ENCODE results near the gene PLEKHG3. TPM values are rescaled to one million over a fixed set of nuclear protein-coding genes. Genes with fewer than 3 reads are reported as not detected.

PLEKHG3 gene
- total and polyA plus RNA-seq, 10 of the 15 experiments (the other 5 are each of a cell fraction or from before 2014, with no cell fraction given) = 0.03 to 0.73 (median 0.07) TPM; not detected in 5

DNA sequence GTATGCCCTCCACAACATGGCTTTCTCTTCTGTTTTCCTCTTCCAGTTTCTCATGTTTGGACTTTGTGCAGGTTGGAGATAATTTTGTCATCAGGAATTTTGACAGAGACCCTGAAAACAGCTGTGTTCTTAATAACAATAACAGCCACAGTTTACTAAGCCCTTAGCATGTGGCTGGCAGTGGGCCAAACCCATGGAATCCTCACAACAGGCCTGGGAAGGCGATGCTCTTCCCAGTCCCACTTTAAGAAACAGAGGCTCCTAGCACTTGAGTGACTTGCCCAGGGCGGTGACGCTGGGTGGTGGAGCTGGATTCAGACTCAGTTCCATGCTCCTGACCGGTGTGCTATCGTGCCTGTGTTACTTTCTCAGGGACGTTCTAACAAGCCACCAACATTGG, 20.1 kb upstream of the PLEKHG3 start (continued):
- TF ChIP-seq, protein P1, sequence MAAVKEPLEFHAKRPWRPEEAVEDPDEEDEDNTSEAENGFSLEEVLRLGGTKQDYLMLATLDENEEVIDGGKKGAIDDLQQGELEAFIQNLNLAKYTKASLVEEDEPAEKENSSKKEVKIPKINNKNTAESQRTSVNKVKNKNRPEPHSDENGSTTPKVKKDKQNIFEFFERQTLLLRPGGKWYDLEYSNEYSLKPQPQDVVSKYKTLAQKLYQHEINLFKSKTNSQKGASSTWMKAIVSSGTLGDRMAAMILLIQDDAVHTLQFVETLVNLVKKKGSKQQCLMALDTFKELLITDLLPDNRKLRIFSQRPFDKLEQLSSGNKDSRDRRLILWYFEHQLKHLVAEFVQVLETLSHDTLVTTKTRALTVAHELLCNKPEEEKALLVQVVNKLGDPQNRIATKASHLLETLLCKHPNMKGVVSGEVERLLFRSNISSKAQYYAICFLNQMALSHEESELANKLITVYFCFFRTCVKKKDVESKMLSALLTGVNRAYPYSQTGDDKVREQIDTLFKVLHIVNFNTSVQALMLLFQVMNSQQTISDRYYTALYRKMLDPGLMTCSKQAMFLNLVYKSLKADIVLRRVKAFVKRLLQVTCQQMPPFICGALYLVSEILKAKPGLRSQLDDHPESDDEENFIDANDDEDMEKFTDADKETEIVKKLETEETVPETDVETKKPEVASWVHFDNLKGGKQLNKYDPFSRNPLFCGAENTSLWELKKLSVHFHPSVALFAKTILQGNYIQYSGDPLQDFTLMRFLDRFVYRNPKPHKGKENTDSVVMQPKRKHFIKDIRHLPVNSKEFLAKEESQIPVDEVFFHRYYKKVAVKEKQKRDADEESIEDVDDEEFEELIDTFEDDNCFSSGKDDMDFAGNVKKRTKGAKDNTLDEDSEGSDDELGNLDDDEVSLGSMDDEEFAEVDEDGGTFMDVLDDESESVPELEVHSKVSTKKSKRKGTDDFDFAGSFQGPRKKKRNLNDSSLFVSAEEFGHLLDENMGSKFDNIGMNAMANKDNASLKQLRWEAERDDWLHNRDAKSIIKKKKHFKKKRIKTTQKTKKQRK (IDR thresholded peaks at IDR 0.05; ENCODE audit: low read depth, low read length) = no peak
- TF ChIP-seq SMAD5 (IDR thresholded peaks at IDR 0.05; ENCODE audit: low read depth) = no peak

DNA sequence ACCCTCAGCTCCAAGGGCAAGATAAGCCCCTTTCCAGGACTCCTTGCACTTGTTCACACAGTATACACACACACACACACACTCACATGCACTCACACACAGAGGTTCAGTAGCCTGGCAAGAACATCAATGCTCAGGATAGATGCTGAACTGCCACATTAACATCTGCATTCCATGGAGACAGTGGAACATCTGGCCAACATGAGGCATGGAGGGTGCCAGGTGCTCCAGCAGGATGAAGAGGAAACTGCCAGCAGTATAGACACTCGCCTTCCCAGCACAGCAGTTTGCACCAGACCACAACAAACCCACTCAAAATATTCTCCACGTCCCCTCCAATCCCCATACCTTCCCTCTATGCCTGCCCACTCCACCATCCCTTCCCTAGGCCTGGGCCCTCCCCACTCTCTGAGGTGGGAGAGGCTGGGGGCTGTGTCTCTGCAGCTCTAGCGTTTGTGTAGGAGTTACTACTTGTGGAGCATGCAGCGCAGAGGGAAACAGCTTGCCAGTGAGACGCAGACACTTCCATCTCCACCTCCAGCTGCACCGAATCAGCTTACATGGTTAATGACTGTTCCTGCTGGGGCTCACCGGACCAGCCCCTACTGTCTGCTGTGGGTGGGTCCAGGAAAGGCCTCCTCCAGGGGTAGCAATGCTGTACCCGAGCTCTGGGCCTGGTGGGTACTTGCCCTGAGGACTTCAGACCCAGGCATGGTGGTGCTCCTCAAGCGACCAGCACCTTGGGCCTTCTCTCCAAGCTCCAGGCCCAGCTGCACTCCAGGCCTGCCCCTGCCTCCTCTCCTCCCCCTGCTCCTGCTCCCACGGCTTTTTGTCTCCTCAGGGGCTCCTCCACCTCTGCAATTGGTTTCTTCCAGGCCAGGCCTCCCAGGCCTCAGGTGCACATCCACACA, 18.6 kb upstream of the PLEKHG3 start:
- SMC1A ChIA-PET (ENCODE audit: uncharacterized antibody, unreplicated experiment) = no interaction called here
- no peak for DNase-seq (ENCODE audit: low read depth, low spot score)
- RAD21 ChIA-PET (ENCODE audit: unreplicated experiment) = no interaction called here
- no peaks in the 10 kb centered on the region for H3K36me3 ChIP-seq (ENCODE audit: control insufficient read depth in 2 of 2, insufficient read depth in 2 of 2, low read length in 1 of 2)
- BruUV-seq (replicated peaks) = no TSS peak
- POLR2A ChIA-PET = no interaction called here
- no peaks in the 10 kb centered on the region for H3K9me3 ChIP-seq (replicated peaks; ENCODE audit: control insufficient read depth, insufficient read depth, low read length)
- H3K4me1 ChIP-seq (ENCODE audit: control insufficient read depth, insufficient read depth, low read length) = no peaks in the 10 kb centered on the region
- H3K9ac ChIP-seq (ENCODE audit: control insufficient read depth, insufficient read depth, low read length) = no peak overlapping the region
- in situ Hi-C loops (cut with MboI) (no loop called here), intact Hi-C loops (cut with micrococcal nuclease; ENCODE audit: unreplicated experiment) (no loop called here)
- no peak overlapping the region for H3K27ac ChIP-seq (ENCODE audit: control insufficient read depth, insufficient read depth)
- FAIRE-seq = no peak
- CTCF ChIA-PET = interaction anchor here (0.9 kb wide), 1 partner anchor 13 kb away, joined by 4 read pairs; no protein-coding TSS in a partner anchor
- WGBS (ENCODE audit: insufficient coverage, insufficient replicate concordance, low lambda C conversion rate, missing lambda C conversion rate) = 35% methylated on average over 10 of the region's 10 CpGs
- no peak overlapping the region for H3K4me2 ChIP-seq (ENCODE audit: control insufficient read depth, insufficient read depth)
- H3K27me3 ChIP-seq (replicated peaks in 1 of 2; ENCODE audit: control insufficient read depth in 2 of 2, insufficient read depth in 2 of 2, low read length in 1 of 2) = no peaks in the 10 kb centered on the region
- no peak overlapping the region for H3K4me3 ChIP-seq
- no peaks in the 10 kb centered on the region for H3K79me2 ChIP-seq (ENCODE audit: control insufficient read depth, insufficient read depth, low read length)
- H2AFZ ChIP-seq (ENCODE audit: control insufficient read depth, low read depth, low read length) = no peak overlapping the region
- ATAC-seq = no peak
- no peaks in the 10 kb centered on the region for H4K20me1 ChIP-seq (ENCODE audit: control insufficient read depth, insufficient read depth)
- TF ChIP-seq TBL1XR1 (IDR thresholded peaks at IDR 0.05; ENCODE audit: low read depth, low read length) (no peak), NR2C1 (IDR thresholded peaks at IDR 0.05) (no peak), MTA3 (IDR thresholded peaks at IDR 0.05; ENCODE audit: borderline replicate concordance, low read length) (no peak), HDAC6 (IDR thresholded peaks at IDR 0.05; ENCODE audit: unreplicated experiment) (no peak), SMARCA5 (IDR thresholded peaks at IDR 0.05) (no peak), EGR1 (IDR thresholded peaks at IDR 0.05; ENCODE audit: borderline replicate concordance in 1 of 2, low read depth in 2 of 2, low read length in 2 of 2) (no peak), MEF2B (IDR thresholded peaks at IDR 0.05; ENCODE audit: partially characterized antibody, poor library complexity, severe bottlenecking) (no peak), EED (IDR thresholded peaks at IDR 0.05; ENCODE audit: low read depth) (no peak), NBN (IDR thresholded peaks at IDR 0.05) (no peak), SIN3A (IDR thresholded peaks at IDR 0.05; ENCODE audit: low read depth, low read length) (no peak), TCF3 (IDR thresholded peaks at IDR 0.05; ENCODE audit: borderline replicate concordance, insufficient read depth, low read depth, low read length) (no peak), POLR2AphosphoS2 (IDR thresholded peaks at IDR 0.05; ENCODE audit: low read depth, low read length) (no peak), CREM (IDR thresholded peaks at IDR 0.05; ENCODE audit: low read depth) (no peak), SMAD1 (IDR thresholded peaks at IDR 0.05; ENCODE audit: low read depth, partially characterized antibody) (no peak)
- TF ChIP-seq, protein P1 (IDR thresholded peaks at IDR 0.05; ENCODE audit: low read depth, low read length) = no peak
